NCI-H2171 treated with DMSO at 0.1 percent for 48 hours (cell line): ENCODE data around the gene ZNF574.
"Not testable (repeated sequence)": the region's sequence is repeated elsewhere in the genome, so short reads cannot be mapped to it uniquely, and the experiment has no call there.

Experiments used
- DNase-seq: peaks from one replicate; lab custom pipeline; 2025; lab: John Stamatoyannopoulos, UW

The ZNF574 gene, protein sequence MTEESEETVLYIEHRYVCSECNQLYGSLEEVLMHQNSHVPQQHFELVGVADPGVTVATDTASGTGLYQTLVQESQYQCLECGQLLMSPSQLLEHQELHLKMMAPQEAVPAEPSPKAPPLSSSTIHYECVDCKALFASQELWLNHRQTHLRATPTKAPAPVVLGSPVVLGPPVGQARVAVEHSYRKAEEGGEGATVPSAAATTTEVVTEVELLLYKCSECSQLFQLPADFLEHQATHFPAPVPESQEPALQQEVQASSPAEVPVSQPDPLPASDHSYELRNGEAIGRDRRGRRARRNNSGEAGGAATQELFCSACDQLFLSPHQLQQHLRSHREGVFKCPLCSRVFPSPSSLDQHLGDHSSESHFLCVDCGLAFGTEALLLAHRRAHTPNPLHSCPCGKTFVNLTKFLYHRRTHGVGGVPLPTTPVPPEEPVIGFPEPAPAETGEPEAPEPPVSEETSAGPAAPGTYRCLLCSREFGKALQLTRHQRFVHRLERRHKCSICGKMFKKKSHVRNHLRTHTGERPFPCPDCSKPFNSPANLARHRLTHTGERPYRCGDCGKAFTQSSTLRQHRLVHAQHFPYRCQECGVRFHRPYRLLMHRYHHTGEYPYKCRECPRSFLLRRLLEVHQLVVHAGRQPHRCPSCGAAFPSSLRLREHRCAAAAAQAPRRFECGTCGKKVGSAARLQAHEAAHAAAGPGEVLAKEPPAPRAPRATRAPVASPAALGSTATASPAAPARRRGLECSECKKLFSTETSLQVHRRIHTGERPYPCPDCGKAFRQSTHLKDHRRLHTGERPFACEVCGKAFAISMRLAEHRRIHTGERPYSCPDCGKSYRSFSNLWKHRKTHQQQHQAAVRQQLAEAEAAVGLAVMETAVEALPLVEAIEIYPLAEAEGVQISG

DNA sequence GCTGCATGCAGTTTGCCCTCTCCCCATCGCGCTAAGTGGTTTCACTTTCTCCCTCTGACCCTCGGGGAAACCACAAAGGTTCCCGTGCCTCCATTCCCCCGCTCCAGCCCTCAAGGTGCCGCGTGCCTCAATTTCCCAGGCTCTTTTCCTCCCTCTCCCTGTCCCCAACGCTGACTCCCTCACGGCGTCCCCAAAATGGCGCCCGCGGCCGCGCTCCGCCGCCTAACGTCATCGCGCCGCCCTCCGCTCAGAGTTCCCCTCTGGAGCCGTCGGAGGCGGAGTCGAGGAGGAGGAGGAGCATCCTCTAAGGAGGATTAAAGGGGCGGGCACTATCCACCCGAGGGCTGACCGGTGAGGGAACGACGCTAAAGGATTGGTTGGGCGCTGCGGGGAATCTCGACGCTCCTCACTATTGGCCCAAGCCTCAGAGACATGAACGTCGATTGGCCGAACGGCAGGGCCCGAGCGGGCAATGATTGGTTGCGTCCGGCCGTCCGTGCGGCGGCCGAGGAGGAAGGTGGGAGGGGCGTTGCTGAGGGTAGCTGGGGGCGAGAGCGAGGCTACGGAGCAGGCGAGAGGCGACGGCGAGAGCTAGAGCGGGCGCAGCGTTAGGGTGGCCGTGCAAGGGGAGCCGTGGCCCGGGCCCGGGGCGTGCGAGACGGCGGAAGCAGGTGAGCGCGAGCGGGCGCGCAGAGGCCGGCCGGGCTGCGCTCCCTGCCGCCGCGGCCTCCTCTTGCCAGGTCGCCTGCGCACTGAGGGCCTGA lies at the start of gene ZNF574:
Gene ZNF574, plus strand, starts transcription at position 551 of the 764 bp plus-strand sequence. CDS start 2,441 bp downstream, outside the sequence.
- peak; percentile 99 for DNase-seq

DNA sequence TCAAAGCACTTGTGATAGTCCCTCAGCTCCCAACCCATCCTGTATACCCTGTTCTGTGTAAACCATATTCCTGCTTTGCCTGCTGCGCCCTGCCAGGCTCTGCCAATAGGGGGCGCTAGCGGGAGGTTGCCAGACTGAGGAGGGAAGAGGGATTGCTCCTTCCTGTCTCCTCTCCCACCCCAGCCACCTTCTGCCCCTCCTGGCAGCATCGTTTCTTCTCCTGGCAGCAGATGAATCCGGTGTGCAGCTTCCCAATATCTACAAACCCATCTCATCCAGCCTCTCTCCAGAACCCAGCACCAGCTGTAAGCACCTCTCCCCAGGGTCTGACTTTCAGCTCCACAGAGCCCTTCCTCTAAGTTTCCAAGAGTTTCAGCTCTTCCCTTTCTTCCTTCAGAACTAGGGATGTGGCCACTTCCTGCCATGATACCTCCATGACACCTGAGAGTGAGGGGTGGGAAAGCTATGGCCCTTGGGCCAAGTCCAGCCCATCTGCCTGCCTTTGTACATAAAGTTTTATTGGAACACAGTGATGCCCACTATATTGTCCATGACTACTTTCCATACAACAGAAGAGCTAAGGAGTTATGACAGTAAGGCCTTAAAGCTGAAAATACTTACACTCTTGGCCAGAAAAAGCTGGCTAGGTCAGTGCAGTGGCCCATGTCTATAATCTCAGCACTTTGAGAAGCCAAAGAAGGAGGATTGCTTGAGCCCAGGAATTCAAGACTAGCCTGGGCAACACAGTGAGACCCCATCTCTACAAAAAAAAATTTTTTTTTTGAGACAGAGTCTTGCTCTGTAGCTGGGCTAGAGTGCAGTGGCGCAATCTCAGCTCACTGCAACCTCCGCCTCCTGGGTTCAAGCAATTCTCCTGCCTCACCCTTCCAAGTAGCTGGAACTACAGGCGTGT lies 47.4 kb upstream of the ZNF574 start:
- DNase-seq: no peak

DNA sequence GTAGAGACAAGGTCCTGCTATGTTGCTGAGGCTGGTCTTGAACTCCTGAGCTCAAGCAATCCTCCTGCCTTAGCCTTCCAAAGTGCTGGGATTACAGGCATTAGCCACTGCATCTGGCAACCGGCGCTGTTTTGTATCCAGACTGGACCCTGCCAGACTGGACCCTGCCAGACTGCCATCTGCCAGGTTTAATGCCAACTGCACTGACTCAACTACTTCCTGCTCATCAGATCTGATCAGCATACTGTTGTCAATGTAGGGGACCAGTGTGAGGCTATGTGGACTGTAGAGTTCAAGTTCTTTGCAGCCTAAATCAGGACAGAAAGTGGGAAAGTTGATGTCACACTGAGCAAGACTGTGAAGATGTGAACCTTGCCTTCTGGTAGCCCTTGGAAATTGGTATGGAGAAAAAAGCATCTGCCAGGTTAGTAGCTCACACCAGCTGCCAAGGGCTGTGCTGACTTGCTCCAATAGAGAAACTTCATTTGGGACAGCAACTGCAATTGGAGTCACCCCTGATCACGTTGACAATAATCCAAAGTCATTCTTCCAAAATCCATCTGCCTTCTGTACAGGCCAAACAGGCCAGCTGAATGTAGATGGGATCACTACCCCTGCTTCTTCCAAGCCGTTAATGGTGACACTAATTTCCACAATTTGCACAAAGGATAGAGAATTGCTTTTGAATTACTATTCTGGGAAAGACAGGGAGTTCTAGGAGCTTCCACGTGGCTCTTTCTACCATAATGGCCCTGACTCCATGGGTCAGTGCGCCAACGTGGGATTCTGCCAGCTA lies 45.1 kb upstream of the ZNF574 start:
- no peak for DNase-seq

DNA sequence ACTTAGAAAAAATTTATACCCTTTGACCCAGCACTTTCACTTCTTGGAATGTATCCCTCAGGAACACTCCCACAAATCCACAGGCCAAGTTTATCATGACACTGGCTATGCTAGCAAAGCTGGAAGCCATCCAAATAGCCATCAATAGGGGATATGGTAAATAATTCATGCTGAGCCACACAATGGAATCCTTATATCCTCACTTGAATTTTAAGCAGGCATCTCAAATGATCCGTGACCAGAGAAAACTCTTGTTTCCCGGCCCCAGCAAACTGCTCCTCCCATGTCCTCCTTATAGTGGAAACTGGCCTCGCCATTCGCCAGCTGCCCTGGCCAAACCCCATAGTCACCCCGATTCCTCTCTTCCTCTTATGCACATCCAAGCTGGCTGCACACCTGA lies 43.5 kb upstream of the ZNF574 start:
- DNase-seq: peak; percentile 15

DNA sequence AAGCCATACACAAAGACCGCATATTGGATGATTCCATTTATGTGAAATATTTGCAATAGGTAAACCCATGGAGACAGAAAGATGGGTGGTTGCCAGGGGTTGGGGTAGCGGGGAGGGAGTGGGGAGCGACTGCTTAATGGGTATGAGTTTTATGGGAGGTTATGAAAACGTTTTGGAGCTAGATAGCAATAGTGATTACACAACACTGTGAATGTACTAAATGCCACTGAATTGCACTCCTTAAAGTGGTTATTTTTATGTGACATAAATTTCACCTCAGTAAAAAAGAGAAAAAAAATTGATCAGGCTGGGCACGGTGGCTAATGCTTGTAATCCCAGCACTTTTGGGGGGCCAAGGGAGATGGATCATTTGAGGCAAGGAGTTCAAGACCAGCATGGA lies 42.6 kb upstream of the ZNF574 start:
- no peak for DNase-seq

DNA sequence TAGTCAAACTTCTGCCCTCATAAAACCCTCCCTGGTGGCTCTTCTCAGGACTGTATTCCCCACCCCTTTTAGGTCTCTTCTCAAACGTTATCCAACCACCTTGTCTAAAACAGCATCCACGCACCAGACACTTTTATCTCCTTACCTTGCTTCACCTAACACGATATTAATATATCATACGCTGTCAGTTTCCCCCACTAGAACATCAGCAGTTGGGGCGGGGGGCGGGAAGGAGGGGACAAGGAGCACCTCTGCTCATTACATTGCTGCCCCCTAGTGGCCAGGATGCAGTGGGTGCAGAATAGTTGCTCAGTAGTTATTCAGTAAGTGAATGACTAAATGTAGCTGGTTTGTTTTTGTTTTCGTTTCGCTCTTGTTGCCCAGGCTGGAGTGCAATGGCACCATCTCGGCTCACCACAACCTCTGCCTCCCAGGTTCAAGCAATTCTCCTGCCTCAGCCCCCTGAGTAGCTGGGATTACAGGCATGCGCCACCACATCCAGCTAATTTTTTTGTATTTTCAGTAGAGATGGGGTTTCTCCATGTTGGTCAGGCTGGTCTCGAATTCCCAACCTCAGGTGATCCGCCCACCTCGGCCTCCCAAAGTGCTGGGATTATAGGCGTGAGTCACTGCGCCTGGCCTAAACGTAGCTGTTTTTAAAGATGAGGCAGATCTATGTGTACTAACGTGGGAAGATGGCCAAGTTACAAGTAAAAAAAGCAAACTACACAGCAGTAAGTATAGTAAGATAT lies 41.1 kb upstream of the ZNF574 start:
- peak; percentile 21 for DNase-seq

DNA sequence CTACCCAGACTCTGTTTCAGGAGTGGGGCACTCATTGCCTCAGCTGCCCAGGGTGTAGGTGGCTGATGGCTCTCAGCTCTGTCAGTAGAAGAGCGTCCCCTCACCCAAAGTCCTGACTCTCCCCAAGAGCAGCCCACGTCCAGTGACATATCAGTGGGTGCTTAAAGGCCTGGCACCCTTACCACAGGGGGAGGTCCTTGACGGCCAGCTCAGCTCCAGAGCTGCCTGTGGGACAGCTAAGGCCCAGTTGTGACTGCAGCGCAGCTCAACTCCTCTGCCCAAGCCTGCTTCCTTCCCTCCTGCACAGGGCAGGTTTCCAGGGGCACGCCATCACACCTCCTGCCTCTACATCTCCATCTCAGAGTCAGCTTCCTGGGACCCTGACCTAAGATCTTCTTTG lies 38.3 kb upstream of the ZNF574 start:
- DNase-seq: no peak

DNA sequence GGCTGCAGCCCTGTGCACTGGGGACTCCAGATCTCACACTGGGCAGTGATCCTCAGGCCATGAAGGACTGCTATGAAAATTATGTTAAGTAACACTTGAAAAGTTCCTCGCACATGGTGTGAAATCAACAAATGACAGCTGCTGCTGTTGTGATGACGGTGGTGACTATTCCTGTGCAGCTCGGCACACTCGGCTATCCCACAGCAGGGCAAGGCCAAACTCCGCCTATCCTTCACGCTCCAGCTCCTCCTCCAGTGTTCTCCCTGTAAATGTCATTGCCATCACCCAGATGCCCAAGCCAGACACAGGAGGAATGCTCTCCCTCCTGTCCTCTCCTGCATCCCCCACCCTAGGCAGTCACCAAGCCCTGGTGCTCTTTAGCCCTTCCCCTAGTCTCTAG lies 37.3 kb upstream of the ZNF574 start:
- DNase-seq: peak; percentile 85

DNA sequence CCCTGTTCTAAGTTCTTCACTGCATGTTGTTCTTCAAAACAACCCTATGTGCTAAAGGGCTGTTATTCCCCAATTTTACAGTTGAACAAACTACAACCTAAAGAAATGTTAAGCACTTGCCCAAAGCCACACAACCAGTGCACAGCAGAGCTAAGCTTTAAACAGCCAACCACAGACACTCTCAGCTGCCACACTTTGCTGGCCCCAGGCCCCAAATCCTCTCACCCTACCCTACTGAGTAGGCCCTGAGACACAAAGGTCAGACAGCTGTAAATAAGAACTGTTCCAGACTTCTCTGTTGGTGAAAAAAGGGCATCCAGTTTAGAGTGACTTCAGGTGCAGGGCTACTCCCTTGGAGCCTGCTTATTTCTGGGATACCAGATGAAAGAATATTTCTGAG lies 35.9 kb upstream of the ZNF574 start:
- no peak for DNase-seq

DNA sequence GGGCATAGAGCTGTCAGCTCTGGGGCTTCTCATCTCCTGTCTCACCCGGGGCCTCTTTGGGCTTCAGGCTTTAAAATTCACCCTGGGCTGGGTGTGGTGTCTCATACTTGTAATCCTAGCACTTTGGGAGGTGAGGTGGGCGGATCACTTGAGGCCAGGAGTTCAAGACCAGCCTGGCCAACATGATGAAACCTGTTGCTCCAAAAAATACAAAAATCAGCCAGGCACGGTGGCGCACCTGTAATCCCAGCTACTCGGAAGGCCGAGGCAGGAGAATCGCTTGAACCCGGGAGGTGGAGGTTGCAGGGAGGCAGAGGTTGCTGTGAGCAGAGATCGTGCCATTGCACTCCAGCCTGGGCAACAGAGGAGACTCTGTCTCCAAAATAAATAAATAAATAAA lies 35.5 kb upstream of the ZNF574 start:
- DNase-seq: not testable (repeated sequence)

DNA sequence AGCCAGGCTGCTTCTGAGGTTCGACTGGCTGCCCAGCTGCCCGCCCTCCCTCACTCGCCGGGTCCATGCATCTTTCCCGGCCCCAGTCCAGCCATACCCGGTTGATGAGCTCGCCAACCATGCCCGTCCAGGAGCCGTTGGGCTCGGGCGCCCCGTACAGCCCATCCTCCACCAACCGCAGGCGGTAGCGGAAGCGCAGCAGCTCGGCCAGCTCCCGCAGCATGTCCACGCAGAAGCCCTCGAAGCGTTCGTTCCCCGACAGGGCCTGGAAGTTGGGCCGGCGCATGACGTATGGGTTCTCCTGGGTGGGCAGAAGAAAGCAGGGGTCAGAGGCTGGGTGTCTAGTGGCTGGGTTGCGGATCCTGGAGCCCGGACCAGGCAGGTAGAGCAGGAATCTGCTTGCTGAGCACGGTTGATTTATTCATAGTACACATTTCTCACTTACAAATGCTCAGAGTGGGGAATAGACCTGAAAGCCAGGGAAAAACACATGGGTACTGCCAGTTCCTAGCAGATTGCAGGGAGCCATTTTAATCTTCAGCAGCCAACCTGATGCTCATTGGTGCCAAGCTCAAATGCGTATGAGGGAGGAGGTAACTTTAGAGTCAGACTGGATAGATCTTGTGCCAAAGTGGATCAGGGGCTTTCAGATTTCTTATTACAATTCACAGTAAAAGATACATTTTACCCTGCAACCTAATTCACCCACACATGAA lies 33.4 kb upstream of the ZNF574 start:
- peak; percentile 97 for DNase-seq

DNA sequence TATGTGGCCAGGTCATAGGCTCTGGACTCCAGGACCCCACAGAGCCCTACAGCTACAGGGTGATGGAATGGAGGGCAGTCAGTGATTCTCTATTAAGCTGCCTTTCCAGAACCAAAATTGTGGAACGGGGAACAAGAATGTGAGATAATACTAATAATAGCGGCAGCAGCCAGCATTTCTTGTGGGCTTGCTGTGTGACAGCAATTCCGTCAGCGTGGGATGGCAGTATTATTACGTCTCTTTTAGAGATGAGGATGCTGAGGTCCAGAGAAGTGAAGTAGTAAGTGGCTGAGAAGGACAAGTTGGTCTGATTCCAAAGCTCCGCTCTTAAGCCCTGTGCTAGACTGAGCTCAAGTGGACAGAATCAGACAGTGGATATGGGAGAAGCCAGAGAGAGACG lies 30.4 kb upstream of the ZNF574 start:
- DNase-seq: no peak

DNA sequence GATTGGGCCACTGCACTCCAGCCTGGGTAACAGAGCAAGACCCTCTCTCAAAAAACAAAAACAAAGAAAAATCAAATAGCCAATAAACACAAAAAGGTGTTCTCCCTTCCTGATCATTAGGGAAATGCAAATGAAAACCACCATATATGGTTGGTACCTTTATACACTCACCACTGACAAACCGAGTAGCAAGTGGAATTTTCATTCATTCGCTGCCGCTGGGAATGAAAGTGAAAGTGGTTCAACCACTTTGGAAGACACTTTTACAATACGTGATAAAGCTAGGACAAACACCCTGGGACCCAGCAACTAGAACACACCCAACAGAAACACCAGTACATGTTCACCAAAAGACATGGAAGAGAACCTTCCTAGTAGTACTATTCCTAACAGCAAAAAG lies 27.0 kb upstream of the ZNF574 start:
- no peak for DNase-seq

DNA sequence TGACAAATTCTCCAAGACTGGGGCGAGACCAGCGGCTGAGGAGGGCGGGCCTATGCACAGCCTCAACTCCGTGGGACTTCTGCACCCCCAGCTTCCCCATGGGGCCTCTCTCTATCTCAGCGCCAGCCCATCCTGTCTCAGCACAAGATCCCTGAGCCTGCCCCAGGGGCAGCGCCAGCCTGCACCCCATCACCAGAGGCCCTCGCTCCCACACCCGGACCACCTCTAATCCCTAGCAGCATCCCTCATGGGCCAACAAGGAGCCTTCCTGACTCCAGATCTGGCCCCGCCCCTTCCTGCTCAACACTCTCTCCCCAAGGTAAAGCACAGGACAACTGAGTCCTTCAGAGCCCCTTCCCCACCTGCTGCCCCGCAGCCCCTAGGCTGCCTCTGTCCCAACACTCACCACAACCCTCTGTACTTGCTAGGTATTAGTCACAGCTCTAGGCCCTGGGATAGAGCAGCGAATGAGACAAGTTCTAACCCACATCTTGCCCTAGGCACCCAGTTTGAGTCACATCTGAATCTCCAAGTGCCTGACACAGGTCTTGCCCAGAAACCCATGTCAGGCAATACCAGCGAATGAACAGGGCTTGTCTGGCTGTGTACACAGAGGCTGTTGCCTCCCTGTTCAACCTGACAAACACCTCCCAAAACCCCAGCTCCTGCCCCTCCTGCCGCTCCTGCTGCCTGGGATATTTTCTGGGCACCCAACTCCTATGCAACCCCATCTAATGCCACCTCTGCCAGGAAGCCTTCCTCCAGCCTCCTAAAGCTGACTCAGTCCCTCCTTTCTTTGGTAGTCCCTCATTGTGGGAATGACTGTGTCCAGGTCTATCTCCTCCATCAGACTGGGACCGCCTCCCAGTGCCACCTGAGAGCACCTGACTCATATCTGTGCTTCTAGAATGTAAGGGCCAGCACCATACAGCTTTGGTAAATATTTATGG lies 24.5 kb upstream of the ZNF574 start:
- peak; percentile 31 for DNase-seq

DNA sequence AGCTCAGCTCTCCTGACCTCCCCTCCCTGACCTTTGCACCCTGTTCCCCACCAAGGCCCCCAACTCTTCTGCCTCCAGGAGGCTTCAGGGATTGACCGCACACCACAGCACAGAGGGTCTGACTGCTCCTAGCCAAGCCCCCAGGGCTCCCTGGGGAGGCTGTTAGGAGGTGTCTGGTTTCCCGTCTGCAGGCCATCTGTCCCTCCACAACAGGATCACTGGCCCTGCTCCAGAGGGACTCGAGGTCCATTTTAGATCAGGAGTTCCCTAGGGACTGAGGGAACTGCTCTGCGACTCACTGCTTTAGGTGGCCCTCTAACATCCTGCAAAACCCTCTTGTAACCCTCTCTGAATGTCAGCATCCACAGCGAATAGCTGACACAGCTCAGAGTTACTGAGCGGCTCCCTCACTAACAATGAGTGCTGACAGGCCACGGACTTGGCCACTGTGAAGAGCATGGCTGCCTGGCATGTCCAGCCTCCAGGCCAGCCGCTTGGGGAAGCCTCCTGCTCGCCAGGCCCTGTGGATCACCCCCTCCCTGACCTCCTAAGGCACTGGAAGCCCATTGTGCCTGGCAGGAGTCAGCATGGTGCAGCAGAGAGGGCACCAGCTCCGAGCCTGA lies 23.6 kb upstream of the ZNF574 start:
- DNase-seq: peak; percentile 91

DNA sequence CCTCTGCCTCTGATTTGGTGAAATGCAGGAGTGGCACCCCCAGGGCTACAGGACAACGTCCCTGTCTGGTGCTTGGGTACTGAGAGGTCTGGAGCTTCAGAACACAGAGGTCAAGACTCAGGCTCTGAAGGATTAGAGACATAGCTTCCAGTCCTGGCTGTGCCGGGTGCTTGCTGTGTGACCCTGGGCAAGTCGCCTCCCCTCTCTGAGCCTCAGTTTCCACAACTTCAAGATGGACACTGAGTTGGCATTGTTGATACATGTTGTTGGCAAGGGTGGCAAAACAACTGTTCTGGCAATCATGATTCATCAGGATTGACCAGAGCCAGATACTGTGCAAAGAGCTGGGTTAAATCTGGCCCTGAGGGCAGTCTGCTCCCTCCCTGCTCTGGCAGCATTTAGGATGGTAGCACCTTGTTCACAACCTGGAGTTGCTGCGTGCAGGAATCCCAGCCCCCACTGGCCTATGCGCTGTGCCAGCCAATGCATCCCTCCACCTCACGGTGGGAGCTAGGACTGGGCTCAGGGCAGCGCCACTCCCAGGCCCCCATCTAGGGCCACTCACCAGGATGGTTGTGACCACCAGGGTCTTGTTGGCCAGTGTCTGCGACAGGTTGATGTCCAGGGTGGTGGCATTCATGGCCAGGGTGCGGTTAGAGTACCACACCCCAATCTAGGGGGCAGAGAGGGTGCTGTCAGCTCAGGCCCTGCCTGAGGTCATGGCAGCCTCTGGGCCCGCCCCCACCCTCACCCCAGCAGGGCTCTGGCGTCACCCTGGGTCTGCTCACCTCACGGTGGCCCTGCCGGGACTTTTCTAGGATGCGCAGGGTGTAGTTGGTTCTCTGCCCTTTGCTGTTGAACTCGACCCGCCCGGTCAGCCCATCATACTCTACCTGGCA lies 22.7 kb upstream of the ZNF574 start:
- no peak for DNase-seq
